Upper lobe of left lung (tissue), 6 donors: ENCODE data around the gene IFNA17. TPM values are rescaled to one million over a fixed set of nuclear protein-coding genes. Genes with fewer than 3 reads are reported as not detected.
"Not testable (repeated sequence)": the region's sequence is repeated elsewhere in the genome, so short reads cannot be mapped to it uniquely, and the experiment has no call there.

ENCODE experiments used
- ATAC-seq, 2 donors: fragments of 200-7000 bp; cut with Tn5 transposase; one replicate each; pipeline ENCODE4 v1.9.1; 2022; ENCODE audit warnings: mild to moderate bottlenecking in 2 of 2, moderate library complexity in 2 of 2; ENCODE audit not compliant: low FRiP score in 2 of 2
- DNase-seq, 2 donors: peaks; one replicate each; pipeline ENCODE4 v3.0.0-alpha.2; 2019 to 2020
- H3K27ac ChIP-seq, 4 donors: fragments of 200-600 bp; sonication (generic); one replicate each; pipeline ENCODE4 v1.5.1; 2016 to 2019
- H3K27me3 ChIP-seq, 4 donors: fragments of 200-600 bp; sonication (generic); one replicate each; pipeline ENCODE4 v1.5.1; 2017 to 2019
- H3K36me3 ChIP-seq, 4 donors: fragments of 200-600 bp; sonication (generic); one replicate each; pipeline ENCODE4 v1.5.1; 2016 to 2019
- H3K4me1 ChIP-seq, 4 donors: fragments of 200-600 bp; sonication (generic); one replicate each; pipeline ENCODE4 v1.5.1; 2018 to 2019
- H3K4me3 ChIP-seq, 4 donors: fragments of 200-600 bp; sonication (generic); one replicate each; pipeline ENCODE4 v1.5.1; 2017 to 2019; ENCODE audit warnings: mild to moderate bottlenecking in 2 of 4, moderate library complexity in 1 of 4
- H3K9me3 ChIP-seq, 4 donors: fragments of 200-600 bp; sonication (generic); one replicate each; pipeline ENCODE4 v1.5.1; 2018 to 2019
- CTCF ChIP-seq, 6 experiments: fragments of 450-650 bp in 4 of 6; fragments of 200-600 bp in 2 of 6; sonication (generic) in 2 of 6; IDR thresholded peaks; one replicate each; pipeline ENCODE4 v1.5.1; 2016 to 2019; ENCODE audit warnings: antibody characterized with exemption in 6 of 6
- EP300 ChIP-seq, 4 donors: sonication (generic); formaldehyde crosslinking; IDR thresholded peaks; one replicate each; pipeline ENCODE4 v1.5.1; 2017; ENCODE audit warnings: antibody characterized with exemption in 4 of 4, control low read depth in 2 of 4
- POLR2A ChIP-seq, 4 donors: fragments of 450-650 bp; IDR thresholded peaks; one replicate each; pipeline ENCODE4 v1.5.1; 2016 to 2017; ENCODE audit warnings: antibody characterized with exemption in 4 of 4, mild to moderate bottlenecking in 2 of 4
- POLR2AphosphoS5 ChIP-seq, 2 donors: sonication (generic); formaldehyde crosslinking; IDR thresholded peaks; one replicate each; pipeline ENCODE4 v1.5.1; 2017; ENCODE audit warnings: antibody characterized with exemption in 2 of 2
- whole genome bisulfite sequencing, 2 donors: methylation state at CpG; one replicate each; pipeline ENCODE4 v1.1.5; 2017 to 2018; 5-methylcytosine and 5-hydroxymethylcytosine counted together
- total RNA-seq, 6 donors: library from RNA; depleted of rRNA in 4 of 6; stranded (reverse); fragments of >200 nt in 4 of 6; gene quantifications; one replicate each; pipeline versions ENCODE4 v1.1.0 to v1.2.1, GENCODE V29; 2016 to 2021
- donor health status: DM: no; HTN: no; CAD: no; lungs with moderate emphysema.
- donor health status: DM: no; HTN: yes; CAD: no; lungs with severe emphysema.

The IFNA17 gene
- total RNA-seq, 6 donors from 2014 or later: not detected

GRCh38 chr9:21210311-21210710 lies 17.7 kb downstream of the IFNA17 start:
- Histone ChIP-seq H3K27ac (no peak overlapping the region), H3K27me3 (no peaks in the 10 kb centered on the region), H3K4me1 (no peaks in the 10 kb centered on the region), H3K9me3 (no peaks in the 10 kb centered on the region), H3K4me3 (no peak overlapping the region), H3K36me3 (no peaks in the 10 kb centered on the region)
- 95% methylated on average over 2 to 7 of the region's 7 CpGs for WGBS, 2 donors
- ATAC-seq (no peak), DNase-seq (no peak)
- no peak for TF ChIP-seq EP300 (IDR thresholded peaks at IDR 0.05)
- no peak for TF ChIP-seq POLR2A (IDR thresholded peaks at IDR 0.05)
- TF ChIP-seq CTCF (IDR thresholded peaks at IDR 0.05): no peak
- TF ChIP-seq POLR2AphosphoS5 (IDR thresholded peaks at IDR 0.05): no peak

GRCh38 chr9:21207043-21207442 lies 21.0 kb downstream of the IFNA17 start, which contains the start of gene IFNA10:
TSS of gene IFNA10 (minus strand) at chr9:21207143. CDS start at chr9:21207097, 46 bp downstream.
- ATAC-seq, H3K4me3 ChIP-seq, DNase-seq, H3K27ac ChIP-seq, H3K36me3 ChIP-seq, H3K4me1 ChIP-seq, H3K27me3 ChIP-seq, H3K9me3 ChIP-seq: not testable (repeated sequence)
- WGBS, 2 donors: 83 to 94% methylated on average over 3 of the region's 3 CpGs

GRCh38 chr9:21205204-21205603 lies 22.8 kb downstream of the IFNA17 start:
- H3K27ac ChIP-seq: no peak overlapping the region
- no peak for ATAC-seq
- no peak overlapping the region for H3K4me3 ChIP-seq
- H3K27me3 ChIP-seq: no peaks in the 10 kb centered on the region
- no peaks in the 10 kb centered on the region for H3K36me3 ChIP-seq
- DNase-seq: no peak
- TF ChIP-seq EP300 (IDR thresholded peaks at IDR 0.05): no peak
- no peak for TF ChIP-seq POLR2A (IDR thresholded peaks at IDR 0.05)
- no peak for TF ChIP-seq POLR2AphosphoS5 (IDR thresholded peaks at IDR 0.05)
- no peak for TF ChIP-seq CTCF (IDR thresholded peaks at IDR 0.05)
- no peaks in the 10 kb centered on the region for H3K4me1 ChIP-seq
- no peaks in the 10 kb centered on the region for H3K9me3 ChIP-seq

GRCh38 chr9:21202105-21202504 lies 25.9 kb downstream of the IFNA17 start, which contains the start of gene IFNA7:
TSS of gene IFNA7 (minus strand) at chr9:21202205. CDS start at chr9:21202165, 40 bp downstream.
- not testable (repeated sequence) for H3K36me3 ChIP-seq, ATAC-seq

GRCh38 chr9:21194867-21195776 lies 32.9 kb downstream of the IFNA17 start:
- peak; percentile 63 to 93 for ATAC-seq
- not testable (repeated sequence) for H3K4me3 ChIP-seq, DNase-seq, H3K36me3 ChIP-seq, H3K27ac ChIP-seq, H3K27me3 ChIP-seq, H3K4me1 ChIP-seq, H3K9me3 ChIP-seq
- TF ChIP-seq CTCF (IDR thresholded peaks at IDR 0.05): peak in 4 of 6 experiments; percentile 27 to 40 (median 36)
- WGBS, 2 donors: 38 to 44% methylated on average over 6 of the region's 6 CpGs

More at GRCh38 chr9:21202105-21202504, 25.9 kb downstream of the IFNA17 start, which contains the start of gene IFNA7:
- H3K27ac ChIP-seq, H3K9me3 ChIP-seq, H3K4me3 ChIP-seq, H3K27me3 ChIP-seq, H3K4me1 ChIP-seq, DNase-seq: not testable (repeated sequence)
- 72 to 77% methylated on average over 4 of the region's 4 CpGs for WGBS, 2 donors

GRCh38 chr9:21187487-21187886 lies 40.5 kb downstream of the IFNA17 start, which contains the start of gene IFNA4:
TSS of gene IFNA4 (minus strand) at chr9:21187587. CDS start at chr9:21187531, 56 bp downstream.
- H3K4me1 ChIP-seq, ATAC-seq, H3K27me3 ChIP-seq, H3K4me3 ChIP-seq, H3K36me3 ChIP-seq, H3K9me3 ChIP-seq, DNase-seq, H3K27ac ChIP-seq: not testable (repeated sequence)
- WGBS, 2 donors: 92 to 94% methylated on average over 3 of the region's 3 CpGs
